Suprapubic skin (tissue), 4 donors: Measurements from ENCODE around the gene SCYL3. TPM values are rescaled to one million over a fixed set of nuclear protein-coding genes. Genes with fewer than 3 reads are reported as not detected.

Source experiments
- DNase-seq, 2 donors: peaks; one replicate each; pipeline ENCODE4 v3.0.0-alpha.2; 2019; ENCODE audit warnings: low spot score in 2 of 2
- H3K27ac ChIP-seq: fragments of 200-600 bp; sonication (generic); one replicate; pipeline ENCODE4 v1.5.1; 2019
- H3K27me3 ChIP-seq: fragments of 200-600 bp; sonication (generic); one replicate; pipeline ENCODE4 v1.5.1; 2019
- H3K36me3 ChIP-seq: fragments of 200-600 bp; sonication (generic); one replicate; pipeline ENCODE4 v1.5.1; 2019
- H3K4me1 ChIP-seq: fragments of 200-600 bp; sonication (generic); one replicate; pipeline ENCODE4 v1.5.1; 2019
- H3K4me3 ChIP-seq: fragments of 200-600 bp; sonication (generic); one replicate; pipeline ENCODE4 v1.5.1; 2019; ENCODE audit warnings: mild to moderate bottlenecking
- H3K9me3 ChIP-seq: fragments of 200-600 bp; sonication (generic); one replicate; pipeline ENCODE4 v1.5.1; 2019
- CTCF ChIP-seq, 2 donors: fragments of 200-600 bp in 1 of 2; fragments of 450-650 bp in 1 of 2; sonication (generic) in 1 of 2; IDR thresholded peaks; one replicate each; pipeline ENCODE4 v1.5.1; 2016 to 2019; ENCODE audit warnings: antibody characterized with exemption in 2 of 2, mild to moderate bottlenecking in 1 of 2, moderate library complexity in 1 of 2
- EP300 ChIP-seq: sonication (generic); formaldehyde crosslinking; IDR thresholded peaks from one replicate; pipeline ENCODE4 v1.6.1; 2017; ENCODE audit warnings: antibody characterized with exemption
- POLR2A ChIP-seq, 2 donors: fragments of 450-650 bp; IDR thresholded peaks; one replicate each; pipeline ENCODE4 v1.6.1; 2017; ENCODE audit warnings: antibody characterized with exemption in 2 of 2, mild to moderate bottlenecking in 2 of 2, moderate library complexity in 2 of 2
- POLR2AphosphoS5 ChIP-seq, 3 donors: sonication (generic); formaldehyde crosslinking; IDR thresholded peaks; one replicate each; pipeline ENCODE4 v1.6.1; 2017; ENCODE audit warnings: antibody characterized with exemption in 3 of 3
- WGBS: methylation state at CpG from one replicate; pipeline ENCODE4 v1.1.5; 2018; 5-methylcytosine and 5-hydroxymethylcytosine counted together
- total RNA-seq, 4 donors: library from RNA; depleted of rRNA; stranded (reverse); fragments of >200 nt; gene quantifications; one replicate each; pipeline ENCODE4 v1.1.0, GENCODE V29; 2016

The SCYL3 gene
- total RNA-seq, 4 donors from 2014 or later: 10.8 to 18.3 (median 14.6) TPM

- Histone ChIP-seq H3K36me3 (no peaks in the 10 kb centered on the region), H3K9me3 (no peaks in the 10 kb centered on the region), H3K4me3 (no peak overlapping the region), H3K4me1 (peaks cover 6% of the 10 kb centered on the region), H3K27me3 (no peaks in the 10 kb centered on the region), H3K27ac (no peak overlapping the region)
- no peak for DNase-seq
- 21% methylated on average over 1 of the region's 1 CpG for WGBS
- TF ChIP-seq CTCF (IDR thresholded peaks at IDR 0.05): no peak
- TF ChIP-seq POLR2A (IDR thresholded peaks at IDR 0.05): no peak
- TF ChIP-seq EP300: no peak
- TF ChIP-seq POLR2AphosphoS5 (IDR thresholded peaks at IDR 0.05): no peak
These were observed 35.5 kb upstream of the SCYL3 start for GRCh38 chr1:169929210-169929526.

- WGBS: 42% methylated on average over 6 of the region's 6 CpGs
- Histone ChIP-seq H3K4me3 (no peak overlapping the region), H3K36me3 (no peaks in the 10 kb centered on the region), H3K27ac (no peak overlapping the region), H3K27me3 (no peaks in the 10 kb centered on the region), H3K9me3 (no peaks in the 10 kb centered on the region), H3K4me1 (peaks cover 6% of the 10 kb centered on the region)
- no peak for TF ChIP-seq EP300
- TF ChIP-seq CTCF (IDR thresholded peaks at IDR 0.05): peak; percentile 37 to 59
- DNase-seq: no peak
These were observed 34.9 kb upstream of the SCYL3 start for GRCh38 chr1:169928438-169929209.

GRCh38 chr1:169925505-169926482 is 32.1 kb upstream of the SCYL3 start:
- Histone ChIP-seq H3K36me3 (no peaks in the 10 kb centered on the region), H3K9me3 (no peaks in the 10 kb centered on the region), H3K27me3 (no peaks in the 10 kb centered on the region), H3K27ac (no peak overlapping the region), H3K4me1 (no peaks in the 10 kb centered on the region), H3K4me3 (no peak overlapping the region)
- TF ChIP-seq POLR2A (IDR thresholded peaks at IDR 0.05) (no peak), POLR2AphosphoS5 (IDR thresholded peaks at IDR 0.05) (no peak), EP300 (no peak), CTCF (IDR thresholded peaks at IDR 0.05) (no peak)
- no peak for DNase-seq
- 74% methylated on average over 3 of the region's 3 CpGs for WGBS

- no peaks in the 10 kb centered on the region for H3K4me1 ChIP-seq
- no peak for DNase-seq
- 81% methylated on average over 2 of the region's 2 CpGs for WGBS
- H3K4me3 ChIP-seq: no peak overlapping the region
- no peak overlapping the region for H3K27ac ChIP-seq
- H3K9me3 ChIP-seq: no peaks in the 10 kb centered on the region
- H3K36me3 ChIP-seq: no peaks in the 10 kb centered on the region
- no peaks in the 10 kb centered on the region for H3K27me3 ChIP-seq
- TF ChIP-seq POLR2AphosphoS5 (IDR thresholded peaks at IDR 0.05): no peak
- no peak for TF ChIP-seq EP300
- no peak for TF ChIP-seq POLR2A (IDR thresholded peaks at IDR 0.05)
- TF ChIP-seq CTCF (IDR thresholded peaks at IDR 0.05): no peak
These were observed 31.1 kb upstream of the SCYL3 start for GRCh38 chr1:169924829-169925228.

GRCh38 chr1:169924063-169924462 is 30.4 kb upstream of the SCYL3 start:
- no peaks in the 10 kb centered on the region for H3K9me3 ChIP-seq

More at GRCh38 chr1:169924063-169924462, 30.4 kb upstream of the SCYL3 start:
- Histone ChIP-seq H3K4me3 (no peak overlapping the region), H3K27ac (no peak overlapping the region), H3K4me1 (no peaks in the 10 kb centered on the region), H3K27me3 (no peaks in the 10 kb centered on the region), H3K36me3 (peaks cover 5% of the 10 kb centered on the region)
- no peak for DNase-seq
- WGBS: 97% methylated on average over 2 of the region's 2 CpGs
- TF ChIP-seq CTCF (IDR thresholded peaks at IDR 0.05): no peak
- TF ChIP-seq POLR2A (IDR thresholded peaks at IDR 0.05): no peak
- no peak for TF ChIP-seq EP300
- no peak for TF ChIP-seq POLR2AphosphoS5 (IDR thresholded peaks at IDR 0.05)
